Measurements from ENCODE around the gene DHX32. TPM values are rescaled to one million over a fixed set of nuclear protein-coding genes. Genes with fewer than 3 reads are reported as not detected.

The DHX32 gene
- total RNA-seq, 1 donor from 2014 or later = 30.2 TPM

GRCh38 chr10:125788156-125789034, 92.7 kb downstream of the DHX32 start:
- Histone ChIP-seq H3K27me3 (no peaks in the 10 kb centered on the region), H3K9me3 (no peaks in the 10 kb centered on the region), H3K4me1 (no peaks in the 10 kb centered on the region), H3K36me3 (peaks cover 0 to 22% of the 10 kb centered on the region in 2 donors), H3K4me3 (no peak overlapping the region), H3K27ac (no peak overlapping the region)
- DNase-seq (ENCODE audit: extremely low spot score in 2 of 2) = no peak
- intact Hi-C loops (cut with DNase I) = no loop called here
- TF ChIP-seq POLR2A (IDR thresholded peaks at IDR 0.05) (no peak), POLR2AphosphoS5 (IDR thresholded peaks at IDR 0.05; ENCODE audit: insufficient read depth in 1 of 2, low read depth in 1 of 2) (no peak), CTCF (IDR thresholded peaks at IDR 0.05) (no peak)

MicroRNAs encoded within 50 kb of the gene (microRNA counts, 767-probe panel; counts per million panel counts)
- microRNA hsa-miR-4484 = 238 to 261 counts per million in 2 donors

Small RNA genes lying within 50 kb of the gene (microRNA-seq; reads per million reads assigned to microRNA genes)
- gene MIR4484 (ENCODE audit: borderline number of aligned reads, borderline replicate concordance) = not detected

Small RNA genes lying within 50 kb of the gene (small RNA-seq; reads per million reads assigned to genes)
- gene MIR4484 = not detected
- gene RF00017 = not detected
- gene RNU2-42P = not detected

Other genes starting within 250 kb of the DHX32 start
- gene TEX36, start 198.1 kb downstream of the DHX32 start, total RNA-seq = not detected
- 16.5 TPM for gene EDRF1, start 161.6 kb downstream of the DHX32 start, total RNA-seq
- not detected for gene MMP21, start 105.5 kb downstream of the DHX32 start, total RNA-seq
- gene UROS, start 58.0 kb downstream of the DHX32 start, total RNA-seq = 20.9 TPM
- gene BCCIP, start 57.7 kb downstream of the DHX32 start, total RNA-seq = 30.9 TPM
- gene FANK1, start 15.3 kb upstream of the DHX32 start, total RNA-seq = 6.6 TPM

Data from vagina (tissue), 2 donors.